Measurements from ENCODE around the gene ORC2. TPM values are rescaled to one million over a fixed set of nuclear protein-coding genes. Genes with fewer than 3 reads are reported as not detected.
"Not testable (repeated sequence)": the region's sequence is repeated elsewhere in the genome, so short reads cannot be mapped to it uniquely, and the experiment has no call there.

The ORC2 gene
- total RNA-seq, 1 experiment from 2014 or later: 15.6 TPM

GRCh38 chr2:200881715-200882249 lies 81.7 kb downstream of the ORC2 start:
- H3K9me3 ChIP-seq, H3K27me3 ChIP-seq, H3K4me3 ChIP-seq, DNase-seq: not testable (repeated sequence)
- peaks cover 48% of the 10 kb centered on the region for H3K36me3 ChIP-seq

- no peak overlapping the region for H3K4me3 ChIP-seq
- H3K9me3 ChIP-seq: no peaks in the 10 kb centered on the region
- H3K36me3 ChIP-seq: peaks cover 33% of the 10 kb centered on the region
- DNase-seq: no peak
- H3K27me3 ChIP-seq: no peaks in the 10 kb centered on the region
Measured at GRCh38 chr2:200878289-200878880, 85.1 kb downstream of the ORC2 start.

GRCh38 chr2:200877443-200877842 lies 86.0 kb downstream of the ORC2 start:
- DNase-seq: no peak
- H3K4me3 ChIP-seq: no peak overlapping the region
- H3K27me3 ChIP-seq: no peaks in the 10 kb centered on the region
- H3K36me3 ChIP-seq: peaks cover 31% of the 10 kb centered on the region
- no peaks in the 10 kb centered on the region for H3K9me3 ChIP-seq

GRCh38 chr2:200873560-200873959 lies 89.9 kb downstream of the ORC2 start:
- no peak overlapping the region for H3K4me3 ChIP-seq
- DNase-seq: no peak
- H3K27me3 ChIP-seq: no peaks in the 10 kb centered on the region
- peaks cover 11% of the 10 kb centered on the region for H3K36me3 ChIP-seq
- no peaks in the 10 kb centered on the region for H3K9me3 ChIP-seq

GRCh38 chr2:200871151-200871550 lies 92.3 kb downstream of the ORC2 start:
- Histone ChIP-seq H3K4me3 (no peak overlapping the region), H3K36me3 (peaks cover 11% of the 10 kb centered on the region), H3K27me3 (no peaks in the 10 kb centered on the region), H3K9me3 (no peaks in the 10 kb centered on the region)
- DNase-seq: no peak

GRCh38 chr2:200869014-200869413 lies 94.4 kb downstream of the ORC2 start:
- H3K9me3 ChIP-seq: no peaks in the 10 kb centered on the region
- no peak for DNase-seq

GRCh38 chr2:200864176-200865034 lies 99.1 kb downstream of the ORC2 start, which contains the start of gene CLK1:
CLK1 (minus strand) TSS chr2:200864658; CDS start chr2:200861862, 2,796 bp downstream.
- Histone ChIP-seq H3K36me3 (peaks cover 44% of the 10 kb centered on the region), H3K9me3 (no peaks in the 10 kb centered on the region), H3K27me3 (no peaks in the 10 kb centered on the region), H3K4me3 (peak within 1 kb of the TSS; percentile 100)
- peak; percentile 96 for DNase-seq

More at GRCh38 chr2:200869014-200869413, 94.4 kb downstream of the ORC2 start:
- Histone ChIP-seq H3K27me3 (no peaks in the 10 kb centered on the region), H3K4me3 (no peak overlapping the region), H3K36me3 (peaks cover 14% of the 10 kb centered on the region)

- H3K9me3 ChIP-seq: no peaks in the 10 kb centered on the region
- H3K4me3 ChIP-seq: peak overlapping the region; percentile 100
- H3K27me3 ChIP-seq: no peaks in the 10 kb centered on the region
- DNase-seq: no peak
- peaks cover 50% of the 10 kb centered on the region for H3K36me3 ChIP-seq
Measured at GRCh38 chr2:200863782-200864175, 99.7 kb downstream of the ORC2 start.

GRCh38 chr2:200862532-200863000 lies 100.9 kb downstream of the ORC2 start:
- DNase-seq: peak; percentile 40
- no peaks in the 10 kb centered on the region for H3K9me3 ChIP-seq
- no peaks in the 10 kb centered on the region for H3K27me3 ChIP-seq
- H3K4me3 ChIP-seq: peak overlapping the region; percentile 100
- peaks cover 62% of the 10 kb centered on the region for H3K36me3 ChIP-seq

- Histone ChIP-seq H3K9me3 (no peaks in the 10 kb centered on the region), H3K4me3 (peak overlapping the region; percentile 100), H3K36me3 (peaks cover 71% of the 10 kb centered on the region), H3K27me3 (no peaks in the 10 kb centered on the region)
- no peak for DNase-seq
Measured at GRCh38 chr2:200861617-200862155, 101.8 kb downstream of the ORC2 start.

GRCh38 chr2:200860092-200860795 lies 103.2 kb downstream of the ORC2 start:
- Histone ChIP-seq H3K36me3 (peaks cover 85% of the 10 kb centered on the region), H3K9me3 (no peaks in the 10 kb centered on the region), H3K27me3 (no peaks in the 10 kb centered on the region), H3K4me3 (no peak overlapping the region; the same call in 1 of the 2 replicates)
- no peak for DNase-seq

Other genes starting within 250 kb of the ORC2 start
- 281 and 464 TPM in 2 replicates for gene BZW1, start 151.8 kb downstream of the ORC2 start, total RNA-seq (2014; rRNA removed; shearing (Covaris generic); ENCODE audit: low replicate concordance)
- gene CLK1, start 99.0 kb downstream of the ORC2 start, total RNA-seq (2014; rRNA removed; shearing (Covaris generic); ENCODE audit: low replicate concordance): 22.9 and 42.9 TPM in 2 replicates
- gene PPIL3, start 74.6 kb downstream of the ORC2 start, total RNA-seq (2014; rRNA removed; shearing (Covaris generic); ENCODE audit: low replicate concordance): 56.5 and 155 TPM in 2 replicates
- gene NIF3L1, start 74.3 kb downstream of the ORC2 start, total RNA-seq (2014; rRNA removed; shearing (Covaris generic); ENCODE audit: low replicate concordance): 47.7 and 50.0 TPM in 2 replicates
- gene HYCC2, start 108.0 kb upstream of the ORC2 start, total RNA-seq (2014; rRNA removed; shearing (Covaris generic); ENCODE audit: low replicate concordance): 0.62 and 0.86 TPM in 2 replicates
- gene NDUFB3, start 108.3 kb upstream of the ORC2 start, total RNA-seq (2014; rRNA removed; shearing (Covaris generic); ENCODE audit: low replicate concordance): 126 and 240 TPM in 2 replicates
- 29.3 and 39.6 TPM in 2 replicates for gene CFLAR, start 152.5 kb upstream of the ORC2 start, total RNA-seq (2014; rRNA removed; shearing (Covaris generic); ENCODE audit: low replicate concordance)
- 0.91 and 4.7 TPM in 2 replicates for gene CASP10, start 219.5 kb upstream of the ORC2 start, total RNA-seq (2014; rRNA removed; shearing (Covaris generic); ENCODE audit: low replicate concordance)